Measurements from ENCODE around the gene ASCL5. TPM values are rescaled to one million over a fixed set of nuclear protein-coding genes. Genes with fewer than 3 reads are reported as not detected.

The ASCL5 gene
- total and polyA plus RNA-seq, 3 donors from 2014 or later: 0.24 TPM; not detected in 2

- DNase-seq: no peak
- H3K36me3 ChIP-seq (ENCODE audit: low read depth, missing control alignments): no peaks in the 10 kb centered on the region
- no peaks in the 10 kb centered on the region for H3K9me3 ChIP-seq
- WGBS, 2 donors: 82 to 92% methylated on average over 12 to 16 of the region's 17 CpGs
- TF ChIP-seq CTCF (IDR thresholded peaks at IDR 0.05) (no peak), POLR2A (IDR thresholded peaks at IDR 0.05) (no peak)
- no peaks in the 10 kb centered on the region for H3K27me3 ChIP-seq
- intact Hi-C loops (cut with DNase I; ENCODE audit: low total_unique reads): no loop called here
- peaks cover 9% of the 10 kb centered on the region for H3K4me1 ChIP-seq
- no peak overlapping the region for H3K4me3 ChIP-seq
- H3K27ac ChIP-seq: no peak overlapping the region
Measured at GRCh38 chr1:201146626-201147390, 19.8 kb upstream of the ASCL5 start.

DNA sequence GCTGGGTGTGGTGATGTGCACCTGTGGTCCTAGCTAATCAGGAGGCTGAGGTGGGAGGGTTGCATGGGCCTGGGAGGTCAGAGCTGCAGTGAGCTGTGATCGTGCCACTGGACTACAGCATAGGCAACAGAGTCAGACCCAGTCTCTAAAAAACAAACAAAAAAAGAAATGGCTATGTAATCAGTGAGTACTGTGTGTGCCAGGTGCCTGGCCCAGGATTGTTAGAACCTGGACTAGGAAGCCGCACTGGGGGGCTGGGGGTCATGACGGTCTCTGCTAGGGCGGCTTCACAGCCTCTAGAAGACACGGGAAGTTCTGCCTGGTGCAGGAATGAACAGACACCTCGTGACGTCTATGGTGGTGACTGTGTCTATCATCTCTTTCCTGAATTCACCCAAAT, 18.8 kb upstream of the ASCL5 start:
- Histone ChIP-seq H3K36me3 (ENCODE audit: low read depth, missing control alignments) (no peaks in the 10 kb centered on the region), H3K27ac (no peak overlapping the region), H3K4me3 (no peak overlapping the region), H3K9me3 (no peaks in the 10 kb centered on the region), H3K27me3 (no peaks in the 10 kb centered on the region), H3K4me1 (peaks cover 9% of the 10 kb centered on the region)
- intact Hi-C loops (cut with DNase I; ENCODE audit: low total_unique reads): no loop called here
- WGBS, 2 donors: 86 to 94% methylated on average over 7 of the region's 7 CpGs
- TF ChIP-seq CTCF (IDR thresholded peaks at IDR 0.05) (no peak), POLR2A (IDR thresholded peaks at IDR 0.05) (no peak)
- no peak for DNase-seq

- TF ChIP-seq CTCF (IDR thresholded peaks at IDR 0.05): no peak
- no peak for TF ChIP-seq POLR2A (IDR thresholded peaks at IDR 0.05)
- Histone ChIP-seq H3K36me3 (ENCODE audit: low read depth, missing control alignments) (no peaks in the 10 kb centered on the region), H3K4me1 (peaks cover 9% of the 10 kb centered on the region), H3K4me3 (no peak overlapping the region), H3K27me3 (no peaks in the 10 kb centered on the region), H3K9me3 (no peaks in the 10 kb centered on the region), H3K27ac (no peak overlapping the region)
- intact Hi-C loops (cut with DNase I; ENCODE audit: low total_unique reads): no loop called here
- WGBS, 2 donors: 83 to 91% methylated on average over 3 of the region's 3 CpGs
- DNase-seq: no peak
Measured at GRCh38 chr1:201145132-201145531, 18.1 kb upstream of the ASCL5 start.

DNA sequence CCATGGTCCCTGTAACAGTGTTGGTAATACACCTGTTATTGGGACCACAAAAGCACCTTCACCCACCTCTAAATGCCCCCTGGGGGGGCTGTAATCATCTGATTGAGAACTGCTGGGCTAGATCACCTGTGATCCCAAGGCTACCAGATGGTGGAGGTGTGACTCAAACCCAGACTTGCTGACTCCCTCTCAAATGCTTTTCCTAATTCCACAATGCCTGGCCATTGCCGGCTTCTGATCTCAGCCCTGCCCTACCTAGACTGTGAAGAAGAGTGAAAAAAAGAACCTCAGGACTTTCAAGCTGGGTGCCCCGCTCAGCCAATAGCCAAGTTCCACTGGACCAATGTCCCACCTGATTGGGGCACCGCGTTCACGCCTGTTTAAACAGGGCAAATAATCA, 17.7 kb upstream of the ASCL5 start:
- H3K27ac ChIP-seq: no peak overlapping the region
- TF ChIP-seq CTCF (IDR thresholded peaks at IDR 0.05) (no peak), POLR2A (IDR thresholded peaks at IDR 0.05) (no peak)
- no peaks in the 10 kb centered on the region for H3K9me3 ChIP-seq
- peaks cover 9% of the 10 kb centered on the region for H3K4me1 ChIP-seq
- no peaks in the 10 kb centered on the region for H3K27me3 ChIP-seq
- no peaks in the 10 kb centered on the region for H3K36me3 ChIP-seq (ENCODE audit: low read depth, missing control alignments)
- intact Hi-C loops (cut with DNase I; ENCODE audit: low total_unique reads): no loop called here
- DNase-seq: no peak
- 74 to 85% methylated on average over 5 of the region's 5 CpGs for WGBS, 2 donors
- no peak overlapping the region for H3K4me3 ChIP-seq
